HepG2 (cell line): ENCODE data around the gene NFE2L3. TPM values are rescaled to one million over a fixed set of nuclear protein-coding genes. Genes with fewer than 3 reads are reported as not detected.

Source experiments
- ATAC-seq: fragments of 200-7000 bp; cut with Tn5 transposase; 3 replicates; pipeline ENCODE4 v1.9.1; 2020; ENCODE audit warnings: mild to moderate bottlenecking, moderate library complexity
- BruUV-seq: library from RNA; stranded (reverse); fragments of 400-500 nt; replicated peaks from 2 replicates; lab custom pipeline; 2021; lab: Mats Ljungman, UMichigan
- CTCF ChIA-PET: fragments of 300-600 bp; formaldehyde crosslinking; extraction: SDS; loops from one replicate; lab custom pipeline; 2021; ENCODE audit warnings: low total read pairs, inconsistent platforms, low intra/inter-chr PET ratio; lab: Yijun Ruan, JAX
- POLR2A ChIA-PET: fragments of 350-600 bp; sonication (Branson Sonifier 250); formaldehyde crosslinking; loops from one replicate; lab custom pipeline; 2020; ENCODE audit warnings: antibody characterized with exemption, inconsistent platforms; lab: Yijun Ruan, JAX
- DNase-seq: peaks from one replicate; pipeline ENCODE4 v3.0.0-alpha.2; 2015; ENCODE audit warnings: low spot score
- FAIRE-seq: peaks from 3 replicates; lab custom pipeline; 2011; peaks lifted over from hg19 to GRCh38; lab: Jason Lieb, UNC
- H2AFZ ChIP-seq: one replicate; pipeline ENCODE4 v1.6.1; 2011; ENCODE audit warnings: low read length, inconsistent platforms
- H3K27ac ChIP-seq: fragments of 300-600 bp; 3 replicates; pipeline ENCODE4 v1.8.0; 2011; ENCODE audit warnings: mixed run types, mild to moderate bottlenecking, mixed read lengths, low read length, inconsistent platforms; ENCODE audit not compliant: insufficient read depth; ENCODE audit errors: extremely low read length
- H3K27me3 ChIP-seq, 2 experiments: fragments of 200-600 bp in 1 of 2; 2 replicates in 1 of 2; 3 replicates in 1 of 2; pipeline versions ENCODE4 v1.6.0 to v1.8.0; 2011; ENCODE audit warnings: low read length in 2 of 2, mild to moderate bottlenecking in 2 of 2, moderate library complexity in 2 of 2, inconsistent platforms in 1 of 2; ENCODE audit not compliant: insufficient read depth in 2 of 2, control insufficient read depth in 1 of 2
- H3K36me3 ChIP-seq, 2 experiments: fragments of 200-600 bp in 1 of 2; replicated peaks in 1 of 2; 2 replicates in 1 of 2; 3 replicates in 1 of 2; pipeline versions ENCODE4 v1.5.1 to v1.8.0; 2011; ENCODE audit warnings: low read length in 2 of 2, inconsistent platforms in 1 of 2; ENCODE audit not compliant: insufficient read depth in 2 of 2, control insufficient read depth in 1 of 2
- H3K4me1 ChIP-seq: 2 replicates; pipeline ENCODE4 v1.5.1; 2012; ENCODE audit warnings: low read length, inconsistent platforms; ENCODE audit not compliant: insufficient read depth
- H3K4me2 ChIP-seq: 2 replicates; pipeline ENCODE4 v1.6.0; 2011; ENCODE audit warnings: low read depth, low read length, inconsistent platforms
- H3K4me3 ChIP-seq, 3 experiments: fragments of 200-600 bp in 1 of 3; sonication (generic), shearing (Covaris generic) in 1 of 3; replicated peaks in 1 of 3; 2 replicates each; pipeline ENCODE4 v1.5.1; 2011 to 2016; ENCODE audit warnings: low read length in 3 of 3, inconsistent platforms in 2 of 3, low read depth in 2 of 3, mild to moderate bottlenecking in 2 of 3, control low read depth in 1 of 3, mixed read lengths in 1 of 3; ENCODE audit not compliant: insufficient read depth in 1 of 3
- H3K79me2 ChIP-seq: one replicate; pipeline ENCODE4 v1.6.1; 2011; ENCODE audit warnings: low read length, inconsistent platforms; ENCODE audit not compliant: insufficient read depth
- H3K9ac ChIP-seq: 2 replicates; pipeline ENCODE4 v1.6.0; 2011; ENCODE audit warnings: mild to moderate bottlenecking, low read depth, low read length, inconsistent platforms; ENCODE audit not compliant: insufficient read depth
- H3K9me3 ChIP-seq: 2 replicates; pipeline ENCODE4 v1.5.1; 2012; ENCODE audit warnings: mild to moderate bottlenecking, low read length
- H4K20me1 ChIP-seq: 2 replicates; pipeline ENCODE4 v1.6.0; 2011; ENCODE audit warnings: inconsistent platforms, mild to moderate bottlenecking, low read length, moderate library complexity; ENCODE audit not compliant: insufficient read depth
- ATF5 ChIP-seq: sonication (generic); formaldehyde crosslinking; IDR thresholded peaks from 2 replicates; pipeline ENCODE4 v1.4.0; 2020; ENCODE audit warnings: mild to moderate bottlenecking, low read depth, missing genetic modification reagents
- CERS6 ChIP-seq: sonication (generic); formaldehyde crosslinking; IDR thresholded peaks from 2 replicates; pipeline ENCODE4 v1.5.0; 2020; ENCODE audit warnings: missing genetic modification reagents
- KMT2A ChIP-seq: sonication (generic); formaldehyde crosslinking; IDR thresholded peaks from 2 replicates; pipeline ENCODE4 v1.4.0; 2020; ENCODE audit warnings: missing genetic modification reagents
- MLX ChIP-seq: IDR thresholded peaks from 2 replicates; pipeline ENCODE4 v1.6.1; 2016
- NCOA5 ChIP-seq: sonication (generic); formaldehyde crosslinking; IDR thresholded peaks from 2 replicates; pipeline ENCODE4 v1.4.0; 2020; ENCODE audit warnings: missing genetic modification reagents
- PHF20 ChIP-seq: sonication (generic); formaldehyde crosslinking; IDR thresholded peaks from 2 replicates; pipeline ENCODE4 v1.5.0; 2020; ENCODE audit warnings: mild to moderate bottlenecking, missing genetic modification reagents
- PHF5A ChIP-seq: IDR thresholded peaks from one replicate; pipeline ENCODE4 v1.6.1; 2018; ENCODE audit warnings: low read depth, missing genetic modification reagents; ENCODE audit not compliant: unreplicated experiment
- SAP130 ChIP-seq: IDR thresholded peaks from 2 replicates; pipeline ENCODE4 v1.6.1; 2016; ENCODE audit warnings: low read depth
- SNRNP70 ChIP-seq: fragments of 200-400 bp; formaldehyde crosslinking; IDR thresholded peaks from 2 replicates; pipeline ENCODE4 v1.6.1; 2017; ENCODE audit warnings: mild to moderate bottlenecking, low read depth, low read length, moderate library complexity
- SOX13 ChIP-seq, 3 experiments: fragments of 450-650 bp in 1 of 3; sonication (generic) in 1 of 3; formaldehyde crosslinking in 1 of 3; IDR thresholded peaks in 2 of 3; conservative IDR thresholded peaks in 1 of 3; 2 replicates each; pipeline versions ENCODE4 v1.5.0 to v1.6.1; 2016 to 2020; ENCODE audit warnings: antibody characterized with exemption in 1 of 3, mild to moderate bottlenecking in 1 of 3, missing compliant biosample characterization in 1 of 3, missing genetic modification reagents in 1 of 3, moderate library complexity in 1 of 3
- TRAFD1 ChIP-seq: sonication (generic); formaldehyde crosslinking; IDR thresholded peaks from 2 replicates; pipeline ENCODE4 v1.5.1; 2020; ENCODE audit warnings: missing genetic modification reagents, mild to moderate bottlenecking, borderline replicate concordance
- ZNF256 ChIP-seq: sonication (generic); formaldehyde crosslinking; conservative IDR thresholded peaks from 2 replicates; pipeline ENCODE4 v1.4.0; 2020; ENCODE audit warnings: missing genetic modification reagents
- ZNF282 ChIP-seq: fragments of 450-650 bp; IDR thresholded peaks from 2 replicates; pipeline ENCODE4 v1.6.1; 2018; ENCODE audit not compliant: partially characterized antibody
- ZNF446 ChIP-seq: sonication (generic); formaldehyde crosslinking; IDR thresholded peaks from 2 replicates; pipeline ENCODE4 v1.5.0; 2020; ENCODE audit warnings: mild to moderate bottlenecking, missing genetic modification reagents
- ZNF569 ChIP-seq: sonication (generic); formaldehyde crosslinking; IDR thresholded peaks from 2 replicates; pipeline ENCODE4 v1.5.0; 2020; ENCODE audit warnings: mild to moderate bottlenecking, missing genetic modification reagents, moderate library complexity, borderline replicate concordance
- ZNF572 ChIP-seq: sonication (generic); formaldehyde crosslinking; IDR thresholded peaks from 2 replicates; pipeline ENCODE4 v1.5.1; 2020; ENCODE audit warnings: mild to moderate bottlenecking, missing genetic modification reagents
- ZSCAN29 ChIP-seq: sonication (generic); formaldehyde crosslinking; conservative IDR thresholded peaks from 2 replicates; pipeline ENCODE4 v1.4.0; 2020; ENCODE audit warnings: mild to moderate bottlenecking, missing genetic modification reagents
- WGBS: methylation state at CpG from one replicate; pipeline ENCODE4 v1.1.6; 2017; ENCODE audit warnings: low lambda C conversion rate; 5-methylcytosine and 5-hydroxymethylcytosine counted together
- in situ Hi-C: cut with HindIII; loops from 2 replicates; pipeline ENCODE4 v1.10.0; 2017; ENCODE audit warnings: low pct_unique_long_range_greater_than_20kb; ENCODE audit not compliant: extremely low pct_ligation_motif_present
- intact Hi-C: fragments of 100-400 bp; cut with micrococcal nuclease; formaldehyde crosslinking; loops from one replicate; pipeline ENCODE4 v1.10.0; 2022; ENCODE audit not compliant: unreplicated experiment
- polyA plus RNA-seq, 8 experiments: library from polyadenylated mRNA; depleted of rRNA in 3 of 8; stranded (reverse) in 7 of 8; unstranded in 1 of 8; fragments of >200 nt; fragmentation: Illumina TruSeq in 4 of 8; extraction: Trizol in 4 of 8; gene quantifications; 2 replicates each; pipeline versions ENCODE4 v1.2.1 to v1.2.3, GENCODE V29; 2011 to 2016; ENCODE audit warnings: low read depth in 4 of 8, missing spikeins in 1 of 8, mixed read lengths in 1 of 8; ENCODE audit not compliant: insufficient read depth in 1 of 8
- total RNA-seq, 5 experiments: library from RNA; depleted of rRNA; stranded (reverse); fragments of >200 nt; fragmentation: Illumina TruSeq; extraction: Trizol; gene quantifications; 2 replicates each; pipeline ENCODE4 v1.2.3, GENCODE V29; 2016; ENCODE audit warnings: low read depth in 1 of 5

Gene NFE2L3
- total and polyA plus RNA-seq, 2 of the 13 experiments (the other 11 are each of a cell fraction or from before 2014, with no cell fraction given), result 11.4 to 19.4 TPM

GRCh38 chr7:26140380-26140779 lies 11.6 kb upstream of the NFE2L3 start:
- no peaks in the 10 kb centered on the region for H3K36me3 ChIP-seq
- H3K79me2 ChIP-seq, result no peaks in the 10 kb centered on the region
- H4K20me1 ChIP-seq, result no peaks in the 10 kb centered on the region
- no peak overlapping the region for H3K4me2 ChIP-seq
- no peak overlapping the region for H3K4me3 ChIP-seq
- 81% methylated on average over 1 of the region's 1 CpG for WGBS
- H3K9ac ChIP-seq, result no peak overlapping the region
- no peak for TF ChIP-seq ATF5
- no peak for TF ChIP-seq ZNF572
- TF ChIP-seq SNRNP70, result no peak
- no peak for TF ChIP-seq ZNF256 (CRISPR knock-in tag)
- TF ChIP-seq PHF5A (CRISPR knock-in tag), result no peak
- no peak for TF ChIP-seq NCOA5 (CRISPR knock-in tag)
- no peak for TF ChIP-seq PHF20
- TF ChIP-seq ZNF282, result no peak
- no peak for TF ChIP-seq ZSCAN29
- TF ChIP-seq SAP130 (CRISPR knock-in tag), result no peak
- TF ChIP-seq CERS6 (CRISPR knock-in tag), result no peak
- TF ChIP-seq TRAFD1, result no peak
- TF ChIP-seq SOX13 (IDR thresholded peaks at IDR 0.05), result no peak
- no peak for TF ChIP-seq SOX13 (CRISPR knock-in tag; conservative IDR thresholded peaks at IDR 0.05 in 1 of 2, IDR thresholded peaks at IDR 0.05 in 1 of 2)
- TF ChIP-seq ZNF446 (CRISPR knock-in tag), result no peak
- TF ChIP-seq KMT2A (CRISPR knock-in tag), result no peak
- no peak for TF ChIP-seq MLX (CRISPR knock-in tag)
- TF ChIP-seq ZNF569 (CRISPR knock-in tag), result no peak
- DNase-seq (no peak), FAIRE-seq (no peak), ATAC-seq (no peak)
- no peak overlapping the region for H2AFZ ChIP-seq
- in situ Hi-C loops, result no loop called here
- intact Hi-C loops, result no loop called here
- CTCF ChIA-PET, result no interaction called here
- peaks cover 0 to 3% of the 10 kb centered on the region in 2 experiments; a peak in 1 of 5 replicates for H3K27me3 ChIP-seq
- POLR2A ChIA-PET, result no interaction called here
- no peaks in the 10 kb centered on the region for H3K4me1 ChIP-seq
- no TSS peak for BruUV-seq
- H3K27ac ChIP-seq, result no peak overlapping the region
- no peaks in the 10 kb centered on the region for H3K9me3 ChIP-seq
